OCI-LY7 (cell line): Measurements from ENCODE around the gene SLC16A10.

Experiments
- CTCF ChIP-seq: fragments of 200-600 bp; sonication (generic); conservative IDR thresholded peaks from 2 replicates; pipeline ENCODE4 v1.5.1; 2014; ENCODE audit warnings: mild to moderate bottlenecking, antibody characterized with exemption, low read length, moderate library complexity, mixed read lengths
- EZH2phosphoT487 ChIP-seq: fragments of 200-600 bp; sonication (generic); IDR thresholded peaks from 2 replicates; pipeline ENCODE4 v1.6.1; 2018; ENCODE audit warnings: low read depth, borderline replicate concordance, mild to moderate bottlenecking, mixed run types, antibody characterized with exemption, low read length, moderate library complexity, mixed read lengths

- no peak for TF ChIP-seq EZH2phosphoT487
- TF ChIP-seq CTCF: no peak
These were observed 189.0 kb downstream of the SLC16A10 start for GRCh38 chr6:111276335-111276734.
